Right ventricle myocardium inferior (tissue), 1 donor: ENCODE measurements around the gene PIM1. TPM values are rescaled to one million over a fixed set of nuclear protein-coding genes. Genes with fewer than 3 reads are reported as not detected.

ENCODE experiments used
- ATAC-seq: fragments of 200-7000 bp; cut with Tn5 transposase; one replicate; pipeline ENCODE4 v1.9.1; 2020; ENCODE audit warnings: mild to moderate bottlenecking, moderate library complexity
- DNase-seq: peaks from one replicate; pipeline ENCODE4 v3.0.0; 2021; ENCODE audit errors: missing footprints
- intact Hi-C: fragments of 100-400 bp; cut with DNase I; formaldehyde crosslinking; loops from one replicate; pipeline ENCODE4 v1.11.0; 2022
- total RNA-seq: library from RNA; stranded (reverse); fragmentation: NEBNext Ultra II Directional; extraction: Animal tissue kit (Norgen Biotek cat#: 25700); gene quantifications from one replicate; pipeline ENCODE4 v1.2.1, GENCODE V29; 2021
- donor health status: DM: no; HTN: yes; CAD: no; lungs with severe emphysema.

PIM1 gene
- total RNA-seq, 1 donor from 2014 or later, result 27.8 TPM

DNA sequence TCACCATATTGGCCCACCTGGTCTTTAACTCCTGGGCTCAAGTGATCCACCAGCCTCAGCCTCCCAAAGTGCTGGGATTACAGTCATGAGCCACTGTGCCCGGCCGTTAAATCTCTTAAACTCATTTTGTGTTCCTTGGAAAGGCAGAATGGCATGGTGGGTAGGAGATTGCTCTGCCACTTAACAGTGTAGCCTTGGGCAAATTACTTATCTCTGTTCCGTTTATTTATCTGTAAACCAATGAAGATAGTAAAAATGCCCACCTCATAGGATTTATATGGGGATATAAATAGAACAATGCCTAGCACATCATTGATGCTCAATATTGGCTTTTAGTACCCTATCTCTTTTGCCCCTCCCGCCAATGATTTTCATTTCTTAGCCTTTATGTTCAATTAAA lies 7.2 kb upstream of the PIM1 start:
- intact Hi-C loops, result no loop called here
- no peak for DNase-seq
- no peak for ATAC-seq

GRCh38 chr6:37168163-37168758 lies 1.7 kb upstream of the PIM1 start:
- ATAC-seq (no peak), DNase-seq (no peak)
- intact Hi-C loops, result no loop called here

- peak; percentile 15 for ATAC-seq
- intact Hi-C loops, result loop anchor here (1.0 kb wide), 1 partner anchor 67 kb away; no protein-coding TSS in a partner anchor
- no peak for DNase-seq
These were observed 999 bp upstream of the PIM1 start for GRCh38 chr6:37168811-37169495.

DNA sequence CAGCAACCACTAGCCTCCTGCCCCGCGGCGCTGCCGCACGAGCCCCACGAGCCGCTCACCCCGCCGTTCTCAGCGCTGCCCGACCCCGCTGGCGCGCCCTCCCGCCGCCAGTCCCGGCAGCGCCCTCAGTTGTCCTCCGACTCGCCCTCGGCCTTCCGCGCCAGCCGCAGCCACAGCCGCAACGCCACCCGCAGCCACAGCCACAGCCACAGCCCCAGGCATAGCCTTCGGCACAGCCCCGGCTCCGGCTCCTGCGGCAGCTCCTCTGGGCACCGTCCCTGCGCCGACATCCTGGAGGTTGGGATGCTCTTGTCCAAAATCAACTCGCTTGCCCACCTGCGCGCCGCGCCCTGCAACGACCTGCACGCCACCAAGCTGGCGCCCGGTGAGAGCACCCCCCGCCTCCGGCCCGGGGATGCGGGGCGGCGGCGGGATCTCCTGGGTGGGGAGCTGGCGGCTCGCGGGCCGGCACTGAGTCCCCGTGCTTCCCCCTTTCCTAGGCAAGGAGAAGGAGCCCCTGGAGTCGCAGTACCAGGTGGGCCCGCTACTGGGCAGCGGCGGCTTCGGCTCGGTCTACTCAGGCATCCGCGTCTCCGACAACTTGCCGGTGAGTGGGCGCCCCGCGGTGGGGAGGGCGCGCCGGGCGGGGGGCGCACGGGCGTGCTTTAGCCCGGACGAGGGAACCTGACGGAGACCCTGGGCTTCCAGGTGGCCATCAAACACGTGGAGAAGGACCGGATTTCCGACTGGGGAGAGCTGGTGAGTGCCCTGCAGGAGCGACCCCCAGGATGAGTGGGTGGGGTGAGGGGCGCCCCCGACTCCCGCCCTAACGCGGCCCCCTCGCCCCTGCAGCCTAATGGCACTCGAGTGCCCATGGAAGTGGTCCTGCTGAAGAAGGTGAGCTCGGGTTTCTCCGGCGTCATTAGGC lies 585 bp downstream of the PIM1 start:
- DNase-seq, result peak; percentile 79
- intact Hi-C loops, result loop anchor here (1.0 to 10.0 kb wide), 4 partner anchors 40 to 286 kb away; partner anchors contain the start of gene C6orf89

DNA sequence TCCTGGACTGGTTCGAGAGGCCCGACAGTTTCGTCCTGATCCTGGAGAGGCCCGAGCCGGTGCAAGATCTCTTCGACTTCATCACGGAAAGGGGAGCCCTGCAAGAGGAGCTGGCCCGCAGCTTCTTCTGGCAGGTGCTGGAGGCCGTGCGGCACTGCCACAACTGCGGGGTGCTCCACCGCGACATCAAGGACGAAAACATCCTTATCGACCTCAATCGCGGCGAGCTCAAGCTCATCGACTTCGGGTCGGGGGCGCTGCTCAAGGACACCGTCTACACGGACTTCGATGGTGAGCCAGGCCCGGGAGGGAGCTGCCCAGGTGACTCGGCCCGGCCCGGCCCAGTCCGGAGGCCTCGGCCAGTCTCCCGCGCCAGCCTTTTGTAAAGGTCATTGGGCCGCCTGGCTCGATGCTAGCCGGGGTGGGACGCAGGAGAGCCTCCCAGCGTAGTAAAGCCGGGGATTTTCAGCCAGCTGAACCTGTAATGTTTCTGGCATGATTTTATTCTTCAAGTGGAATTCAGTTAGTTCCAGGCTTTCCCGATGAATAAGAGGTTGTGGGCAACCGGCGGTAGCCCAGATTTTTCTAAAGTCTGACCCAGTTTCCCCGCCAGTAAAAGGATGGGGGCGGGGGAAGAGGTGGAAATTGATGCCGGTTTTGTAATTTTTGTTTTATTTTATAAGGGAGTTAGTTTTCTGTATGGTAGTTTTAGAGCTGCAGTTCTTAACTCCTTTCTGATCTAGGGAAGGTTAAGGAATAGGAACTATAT lies 1.4 kb downstream of the PIM1 start:
- intact Hi-C loops, result loop anchor here (2.0 to 10.0 kb wide), 3 partner anchors 41 to 287 kb away; partner anchors contain the start of gene C6orf89

More for the DNA sequence above, 585 bp downstream of the PIM1 start:
- ATAC-seq, result peak; percentile 5

DNA sequence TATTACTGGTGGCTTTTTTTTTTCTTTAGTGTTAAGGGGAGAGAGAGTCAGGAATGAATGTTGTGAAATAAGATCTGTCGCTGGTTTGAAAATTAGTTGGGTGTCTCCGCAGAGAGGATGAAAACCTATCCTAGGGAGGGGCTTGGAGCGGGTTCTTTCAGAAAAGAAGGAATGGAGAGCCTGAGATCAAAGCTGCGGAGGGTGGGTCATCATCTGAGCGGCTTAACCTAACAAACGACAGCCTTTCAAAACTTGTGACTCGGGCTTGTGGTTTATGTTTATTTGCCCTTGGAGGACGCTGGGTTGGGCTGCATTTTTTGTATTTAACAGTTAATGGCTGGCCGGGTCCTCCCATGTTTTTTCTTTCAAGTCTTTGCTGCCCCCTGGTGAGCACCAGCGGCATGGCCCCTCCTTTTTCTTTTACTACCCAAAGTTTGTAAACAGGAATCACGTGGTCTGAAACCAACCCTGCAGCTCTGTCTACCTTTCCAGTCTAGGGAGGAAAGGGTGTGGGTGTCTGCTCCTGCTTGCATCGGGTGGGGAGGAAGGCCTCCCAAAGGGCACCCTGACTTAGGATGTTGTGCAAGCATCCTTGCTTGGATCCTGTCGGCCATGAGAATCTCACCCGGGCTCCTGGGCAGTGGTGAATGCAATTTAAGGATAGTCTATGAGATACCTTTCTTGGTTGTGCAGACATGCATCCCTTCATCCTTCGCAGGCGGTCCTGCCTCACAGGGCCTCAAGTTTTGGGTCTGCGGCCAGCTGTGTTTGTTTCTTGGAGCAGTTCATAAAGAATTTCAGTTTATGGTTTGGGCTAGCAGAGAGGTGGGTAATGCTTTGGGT lies 2.2 kb downstream of the PIM1 start:
- DNase-seq, result peak; percentile 89
- peak; percentile 21 for ATAC-seq
- intact Hi-C loops, result loop anchor here (2.0 to 10.0 kb wide), 5 partner anchors 39 to 287 kb away; partner anchors contain the start of gene C6orf89

More for the DNA sequence above, 1.4 kb downstream of the PIM1 start:
- DNase-seq, result no peak
- no peak for ATAC-seq

DNA sequence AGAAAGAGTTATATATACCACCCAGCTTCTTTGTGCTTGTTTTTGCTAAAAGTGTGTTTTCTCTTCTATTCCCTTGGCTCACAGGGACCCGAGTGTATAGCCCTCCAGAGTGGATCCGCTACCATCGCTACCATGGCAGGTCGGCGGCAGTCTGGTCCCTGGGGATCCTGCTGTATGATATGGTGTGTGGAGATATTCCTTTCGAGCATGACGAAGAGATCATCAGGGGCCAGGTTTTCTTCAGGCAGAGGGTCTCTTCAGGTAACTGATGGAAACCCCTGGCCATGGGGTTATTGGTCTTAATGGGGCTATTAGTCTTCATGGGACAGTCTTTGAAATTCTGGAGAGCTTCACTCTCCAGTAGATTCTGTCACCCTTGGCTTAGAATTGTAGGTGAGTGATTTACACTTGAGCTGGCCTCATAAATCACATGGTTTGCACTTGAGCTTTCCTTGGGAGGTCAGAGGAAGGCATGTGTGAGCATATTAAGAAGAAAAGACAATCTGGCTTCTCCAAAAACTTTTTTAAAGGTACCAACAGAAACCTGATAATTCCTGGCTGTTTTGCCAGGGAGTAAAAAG lies 3.0 kb downstream of the PIM1 start:
- DNase-seq, result no peak
- ATAC-seq, result no peak
- intact Hi-C loops, result loop anchor here (2.0 to 10.0 kb wide), 3 partner anchors 38 to 288 kb away; partner anchors contain the start of gene C6orf89

DNA sequence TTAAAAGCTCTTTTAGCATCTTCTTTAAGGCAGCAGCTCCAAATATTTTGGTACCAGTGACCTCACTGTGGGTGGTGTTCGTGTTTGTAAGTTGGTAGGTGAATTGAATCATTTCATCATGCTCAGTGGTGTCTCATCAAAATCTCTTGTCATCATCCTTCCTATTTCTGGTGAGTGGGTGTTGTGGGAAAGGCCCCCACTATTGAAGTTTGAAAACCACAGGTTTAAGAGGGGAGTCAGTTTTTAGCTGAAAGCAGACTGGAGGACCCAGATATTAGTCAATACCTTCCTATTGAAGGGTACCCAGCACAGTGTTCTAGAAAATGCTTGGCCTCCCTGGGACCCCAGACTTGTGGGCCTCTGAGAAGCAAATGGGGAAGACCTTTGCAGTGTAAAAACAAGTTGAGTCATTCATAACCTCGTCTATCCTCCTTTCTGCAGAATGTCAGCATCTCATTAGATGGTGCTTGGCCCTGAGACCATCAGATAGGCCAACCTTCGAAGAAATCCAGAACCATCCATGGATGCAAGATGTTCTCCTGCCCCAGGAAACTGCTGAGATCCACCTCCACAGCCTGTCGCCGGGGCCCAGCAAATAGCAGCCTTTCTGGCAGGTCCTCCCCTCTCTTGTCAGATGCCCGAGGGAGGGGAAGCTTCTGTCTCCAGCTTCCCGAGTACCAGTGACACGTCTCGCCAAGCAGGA lies 3.7 kb downstream of the PIM1 start:
- DNase-seq, result no peak
- intact Hi-C loops, result loop anchor here (2.0 to 10.0 kb wide), 3 partner anchors 37 to 289 kb away; partner anchors contain the start of gene C6orf89
- ATAC-seq, result no peak

DNA sequence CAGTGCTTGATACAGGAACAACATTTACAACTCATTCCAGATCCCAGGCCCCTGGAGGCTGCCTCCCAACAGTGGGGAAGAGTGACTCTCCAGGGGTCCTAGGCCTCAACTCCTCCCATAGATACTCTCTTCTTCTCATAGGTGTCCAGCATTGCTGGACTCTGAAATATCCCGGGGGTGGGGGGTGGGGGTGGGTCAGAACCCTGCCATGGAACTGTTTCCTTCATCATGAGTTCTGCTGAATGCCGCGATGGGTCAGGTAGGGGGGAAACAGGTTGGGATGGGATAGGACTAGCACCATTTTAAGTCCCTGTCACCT lies 4.2 kb downstream of the PIM1 start:
- intact Hi-C loops, result loop anchor here (10.0 kb wide), 1 partner anchor 289 kb away; the partner anchor contains the start of gene C6orf89

GRCh38 chr6:37174515-37175331 lies 4.8 kb downstream of the PIM1 start:
- DNase-seq, result no peak
- no peak for ATAC-seq
- intact Hi-C loops, result loop anchor here (10.0 kb wide), 1 partner anchor 290 kb away; the partner anchor contains the start of gene C6orf89

More for the DNA sequence above, 4.2 kb downstream of the PIM1 start:
- DNase-seq, result no peak
- no peak for ATAC-seq

DNA sequence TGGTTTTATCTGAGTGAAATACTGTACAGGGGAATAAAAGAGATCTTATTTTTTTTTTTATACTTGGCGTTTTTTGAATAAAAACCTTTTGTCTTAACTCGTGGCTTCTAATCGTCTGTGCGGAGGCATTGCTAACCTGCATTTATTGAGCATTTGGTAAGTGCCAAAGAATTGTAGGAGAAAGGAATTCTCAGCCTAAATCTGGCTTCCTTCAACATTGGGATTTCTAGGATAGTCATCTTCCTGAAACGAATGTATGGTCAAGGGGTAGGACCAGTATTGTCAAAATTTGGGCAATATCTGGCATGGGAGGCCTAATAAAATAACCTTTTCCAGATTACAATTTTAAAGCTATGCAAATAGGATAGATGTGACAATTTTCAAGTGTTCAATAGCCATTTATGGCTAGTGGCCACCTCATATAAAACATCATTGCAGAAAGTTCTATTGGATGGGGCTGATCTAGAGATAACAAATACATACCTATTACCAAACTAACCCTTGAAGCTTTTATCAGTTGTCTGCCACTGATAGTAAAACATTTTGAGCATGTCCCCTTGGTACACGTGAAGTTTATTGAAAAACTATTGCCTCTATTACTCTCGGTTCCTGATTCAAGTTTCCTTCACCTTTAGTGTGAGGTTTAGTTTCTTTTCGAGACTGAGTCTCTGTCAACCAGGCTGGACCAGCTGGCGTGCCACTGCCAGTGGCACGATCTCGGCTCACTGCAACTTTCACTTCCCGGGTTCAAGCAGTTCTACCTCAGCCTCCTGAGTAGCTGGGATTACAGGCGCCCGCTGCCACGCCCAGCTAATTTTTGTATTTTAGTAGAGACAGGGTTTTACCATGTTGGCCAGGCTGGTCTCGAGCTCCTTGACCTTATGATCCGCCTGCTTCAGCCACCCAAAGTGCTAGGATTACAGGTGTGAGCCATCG lies 5.6 kb downstream of the PIM1 start:
- DNase-seq (no peak), ATAC-seq (no peak)
- intact Hi-C loops, result loop anchor here (10.0 kb wide), 1 partner anchor 291 kb away; the partner anchor contains the start of gene C6orf89

DNA sequence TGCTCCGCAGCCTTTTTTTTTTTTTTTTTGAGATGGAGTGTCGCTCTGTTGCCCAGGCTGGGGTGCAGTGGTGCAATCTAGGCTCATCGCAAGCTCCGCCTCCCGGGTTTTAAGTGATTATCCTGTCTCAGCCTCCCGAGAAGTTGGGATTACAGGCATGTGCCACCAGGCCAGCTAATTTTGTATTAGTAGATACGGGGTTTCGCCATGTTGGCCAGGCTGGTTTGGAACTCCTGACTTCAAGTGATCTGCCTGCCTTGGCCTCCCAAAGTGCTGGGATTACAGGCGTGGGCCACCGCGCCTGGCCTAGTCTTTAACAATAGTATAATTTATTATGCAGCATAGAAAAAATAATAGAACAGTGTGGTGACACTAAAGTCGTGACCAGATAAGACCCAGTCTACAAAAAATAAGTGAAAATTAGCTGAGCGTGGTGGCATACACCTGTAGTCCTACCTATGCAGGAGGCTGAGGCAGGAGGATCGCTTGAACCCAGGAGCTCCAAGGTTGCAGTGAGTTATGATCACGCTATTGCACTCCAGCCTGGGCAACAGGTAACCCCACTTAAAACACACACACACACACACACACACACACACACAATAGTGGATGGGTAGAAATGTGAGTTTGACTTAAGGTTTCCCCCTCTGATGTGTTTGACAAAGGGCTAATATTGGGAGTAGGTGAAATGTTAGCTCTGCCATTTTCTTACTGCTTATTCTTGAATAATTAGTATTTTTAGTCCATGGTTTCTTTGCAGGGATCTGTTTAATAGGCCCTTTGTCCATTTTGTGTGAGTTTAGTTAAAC lies 6.5 kb downstream of the PIM1 start:
- DNase-seq (no peak), ATAC-seq (no peak)
- intact Hi-C loops, result loop anchor here (10.0 kb wide), 1 partner anchor 292 kb away; the partner anchor contains the start of gene C6orf89

GRCh38 chr6:37177077-37177934 lies 7.4 kb downstream of the PIM1 start:
- intact Hi-C loops, result loop anchor here (10.0 kb wide), 1 partner anchor 293 kb away; the partner anchor contains the start of gene C6orf89
- no peak for DNase-seq
- ATAC-seq, result no peak
